Stimulated activated CD8-positive, alpha-beta memory T cell treated with anti-CD3 and anti-CD28 coated beads, Interleukin-15, amount 100 ng/mL, for 1 hour (primary cell): ENCODE measurements around the gene ALDH2.
"Not testable (repeated sequence)": the region's sequence is repeated elsewhere in the genome, so short reads cannot be mapped to it uniquely, and the experiment has no call there.

ENCODE experiments used
- DNase-seq: peaks from one replicate; pipeline ENCODE4 v3.0.0-alpha.2; 2020; ENCODE audit warnings: low read depth

ALDH2 gene

GRCh38 chr12:111766608-111767361 is at the start of gene ALDH2:
TSS of gene ALDH2 (plus strand) at chr12:111766933. CDS start at chr12:111766983, 50 bp downstream.
- DNase-seq, result no peak

DNA sequence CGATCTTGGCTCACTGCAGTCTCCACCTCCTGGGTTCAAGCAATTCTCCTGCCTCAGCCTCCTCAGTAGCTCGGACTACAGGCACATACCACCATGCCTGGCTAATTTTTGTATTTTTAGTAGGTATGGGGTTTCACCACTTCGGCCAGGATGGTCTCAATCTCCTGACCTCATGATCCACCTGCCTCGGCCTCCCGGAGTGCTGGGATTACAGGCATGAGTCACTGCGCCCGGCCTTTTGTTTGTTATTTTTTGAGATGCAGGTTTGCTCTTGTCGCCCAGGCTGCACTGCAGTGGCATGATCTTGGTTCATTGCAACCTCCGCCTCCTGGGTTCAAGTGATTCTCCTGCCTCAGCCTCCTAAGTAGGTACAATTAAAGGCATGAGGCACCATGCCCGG is 47.4 kb upstream of the ALDH2 start:
- DNase-seq, result not testable (repeated sequence)

DNA sequence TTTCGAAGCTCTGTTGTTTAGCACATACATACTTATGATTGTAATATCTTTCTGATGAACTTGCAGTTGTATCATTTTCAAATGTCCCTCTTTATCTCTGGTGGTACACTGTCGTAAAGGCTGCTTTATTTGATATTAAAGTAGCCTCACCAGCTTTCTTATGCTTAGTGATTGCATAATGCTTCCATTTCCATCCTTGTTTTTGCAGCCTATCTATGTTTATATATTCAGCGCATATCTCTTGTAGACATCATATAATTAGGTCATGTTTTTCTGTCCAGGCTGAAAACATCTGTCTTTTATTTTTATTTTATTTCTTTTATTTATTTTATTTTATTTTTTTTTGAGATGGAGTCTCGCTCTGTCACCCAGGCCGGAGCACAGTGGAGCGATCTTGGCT is 46.3 kb upstream of the ALDH2 start:
- DNase-seq, result no peak

DNA sequence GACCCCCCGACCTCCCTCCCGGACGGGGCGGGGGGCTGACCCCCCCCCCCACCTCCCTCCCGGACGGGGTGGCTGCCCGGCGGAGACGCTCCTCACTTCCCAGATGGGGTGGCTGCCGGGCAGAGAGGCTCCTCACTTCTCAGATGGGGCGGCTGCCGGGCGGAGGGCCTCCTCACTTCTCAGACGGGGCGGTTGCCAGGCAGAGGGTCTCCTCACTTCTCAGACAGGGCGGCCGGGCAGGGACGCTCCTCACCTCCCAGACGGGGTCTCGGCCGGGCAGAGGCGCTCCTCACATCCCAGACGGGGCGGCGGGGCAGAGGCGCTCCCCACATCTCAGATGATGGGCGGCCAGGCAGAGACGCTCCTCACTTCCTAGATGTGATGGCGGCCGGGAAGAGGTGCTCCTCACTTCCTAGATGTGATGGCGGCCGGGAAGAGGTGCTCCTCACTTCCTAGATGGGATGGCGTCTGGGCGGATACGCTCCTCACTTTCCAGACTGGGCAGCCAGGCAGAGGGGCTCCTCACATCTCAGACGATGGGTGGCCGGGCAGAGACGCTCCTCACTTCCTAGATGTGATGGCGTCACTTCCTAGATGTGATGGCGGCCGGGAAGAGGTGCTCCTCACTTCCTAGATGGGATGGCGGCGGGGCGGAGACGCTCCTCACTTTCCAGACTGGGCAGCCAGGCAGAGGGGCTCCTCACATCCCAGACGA is 42.9 kb upstream of the ALDH2 start:
- not testable (repeated sequence) for DNase-seq

GRCh38 chr12:111728795-111729194 is 37.9 kb upstream of the ALDH2 start:
- DNase-seq, result no peak

GRCh38 chr12:111730420-111730819 is 36.3 kb upstream of the ALDH2 start:
- DNase-seq, result no peak

- DNase-seq, result no peak
These were observed 33.9 kb upstream of the ALDH2 start for GRCh38 chr12:111732786-111733185.

- DNase-seq, result no peak
These were observed 33.3 kb upstream of the ALDH2 start for GRCh38 chr12:111733340-111733915.

DNA sequence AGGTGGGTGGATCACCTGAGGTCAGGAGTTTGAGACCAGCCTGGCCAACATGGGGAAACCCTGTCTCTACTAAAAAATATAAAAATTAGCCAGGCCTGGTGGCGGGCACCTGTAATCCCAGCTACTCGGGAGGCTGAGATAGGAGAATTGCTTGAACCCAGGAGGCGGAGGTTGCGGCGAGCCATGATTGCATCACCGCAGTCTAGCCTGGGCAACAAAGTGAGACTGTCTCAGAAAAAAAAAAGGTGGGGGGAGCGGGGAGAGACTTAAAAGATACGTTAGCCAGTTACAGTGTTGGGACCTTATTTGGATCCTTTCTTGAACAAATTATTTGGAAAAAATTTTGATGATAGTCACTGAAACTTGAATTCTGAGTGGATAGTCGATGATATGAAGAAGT is 27.2 kb upstream of the ALDH2 start:
- not testable (repeated sequence) for DNase-seq

- DNase-seq, result no peak
These were observed 25.4 kb upstream of the ALDH2 start for GRCh38 chr12:111741235-111741812.

- DNase-seq, result no peak
These were observed 21.5 kb upstream of the ALDH2 start for GRCh38 chr12:111745211-111745610.

GRCh38 chr12:111747333-111747732 is 19.4 kb upstream of the ALDH2 start:
- DNase-seq, result no peak

DNA sequence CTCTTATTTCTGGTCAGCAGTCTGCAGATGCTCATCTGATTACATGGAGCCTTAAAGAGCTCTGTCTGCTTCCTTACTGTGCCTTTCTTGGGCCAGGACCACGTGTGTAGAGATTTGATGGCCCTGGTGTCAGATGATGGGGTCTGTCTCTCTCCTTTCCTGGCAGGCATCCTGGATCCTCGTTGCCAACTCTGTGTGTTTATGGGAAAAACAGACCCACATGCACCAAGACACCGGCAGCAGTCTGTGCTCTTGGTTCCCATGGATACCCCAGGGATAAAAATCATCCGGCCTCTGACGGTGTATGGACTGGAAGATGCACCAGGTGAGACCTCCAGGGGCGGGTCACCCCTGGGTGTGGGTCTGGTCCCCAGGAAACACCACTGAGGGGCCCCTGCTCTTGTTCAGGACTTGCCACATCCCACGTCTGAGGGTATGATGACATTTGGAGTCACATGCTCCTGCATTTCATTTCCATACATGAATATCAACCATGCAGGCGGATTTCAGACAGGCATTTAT is 18.5 kb upstream of the ALDH2 start:
- no peak for DNase-seq

DNA sequence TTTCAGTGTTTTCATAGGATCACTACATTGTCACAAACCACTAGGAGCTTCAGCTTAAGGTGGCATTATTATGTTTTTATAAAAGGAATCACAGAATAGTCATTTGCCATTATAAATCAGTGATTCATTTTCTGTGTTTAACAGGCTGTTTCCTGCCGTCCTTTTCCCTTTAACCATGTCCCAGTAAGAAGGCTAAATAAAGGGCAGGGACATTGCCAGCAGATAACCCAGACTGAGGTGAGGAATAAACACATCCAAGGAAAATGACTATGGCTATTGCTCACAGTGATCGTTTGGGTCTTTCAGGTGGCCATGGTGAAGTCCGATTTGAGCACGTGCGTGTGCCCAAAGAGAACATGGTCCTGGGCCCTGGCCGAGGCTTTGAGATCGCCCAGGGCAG is 17.9 kb upstream of the ALDH2 start:
- no peak for DNase-seq

- DNase-seq, result no peak
These were observed 17.3 kb upstream of the ALDH2 start for GRCh38 chr12:111749391-111749790.

- no peak for DNase-seq
These were observed 13.4 kb upstream of the ALDH2 start for GRCh38 chr12:111753144-111753881.

GRCh38 chr12:111754671-111755070 is 12.1 kb upstream of the ALDH2 start:
- no peak for DNase-seq

- no peak for DNase-seq
These were observed 10.5 kb upstream of the ALDH2 start for GRCh38 chr12:111756196-111756595.

DNA sequence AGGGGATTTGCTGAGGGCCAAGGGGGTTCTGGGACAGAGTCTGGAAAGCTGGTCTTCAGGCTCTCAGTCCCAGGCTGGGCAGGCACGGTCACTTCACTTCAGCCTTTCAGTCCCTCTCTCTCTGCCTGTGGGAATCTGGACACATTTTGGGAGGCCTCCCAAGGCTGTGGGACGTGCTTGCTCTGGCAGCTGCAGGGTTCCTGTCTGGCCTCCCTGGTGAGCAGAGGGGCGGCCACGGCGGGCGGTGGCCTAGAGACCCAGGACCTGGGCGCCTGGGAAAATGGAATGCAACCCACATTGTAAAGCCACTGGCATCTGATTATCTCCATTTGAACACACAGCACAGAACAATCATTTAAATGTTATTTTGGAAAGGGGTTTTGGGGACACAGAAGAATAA is 10.1 kb upstream of the ALDH2 start:
- DNase-seq, result no peak

DNA sequence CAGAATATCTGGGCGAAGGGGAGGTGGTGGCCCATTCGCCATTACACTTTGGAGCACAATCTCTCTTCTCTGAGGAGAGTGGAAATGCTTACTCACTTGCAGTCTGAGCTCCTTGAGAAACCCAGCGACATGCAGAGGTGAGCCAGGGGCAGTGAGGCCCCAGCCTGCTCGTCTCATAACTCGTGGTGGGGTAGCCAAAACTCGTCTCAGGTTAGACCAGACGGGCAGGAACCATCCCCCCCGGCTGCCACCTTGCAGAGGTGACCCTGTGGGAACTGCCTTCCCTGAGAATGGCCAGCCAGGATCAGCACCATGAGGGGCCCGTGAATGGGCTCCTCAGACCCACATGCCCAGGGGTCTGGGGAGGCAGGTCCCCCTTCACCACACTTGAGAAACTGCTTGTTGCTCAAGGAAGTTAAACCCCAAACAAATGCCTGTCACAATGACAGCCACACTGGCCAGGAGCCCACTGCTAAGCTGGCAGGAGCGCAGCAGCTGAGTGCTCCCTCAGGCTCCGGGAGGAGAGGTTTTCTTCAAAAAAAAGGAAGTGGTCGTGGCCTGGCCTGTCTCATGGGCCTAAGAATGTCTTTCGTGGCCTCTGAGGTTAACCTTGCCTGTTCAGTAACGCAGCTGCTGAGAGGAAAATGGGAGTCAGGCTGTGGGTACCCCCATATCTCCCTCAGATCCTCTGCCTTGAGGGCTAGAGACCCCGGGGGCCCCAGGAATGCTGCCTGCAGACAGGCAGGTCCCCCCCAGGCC is 9.2 kb upstream of the ALDH2 start:
- DNase-seq, result no peak

DNA sequence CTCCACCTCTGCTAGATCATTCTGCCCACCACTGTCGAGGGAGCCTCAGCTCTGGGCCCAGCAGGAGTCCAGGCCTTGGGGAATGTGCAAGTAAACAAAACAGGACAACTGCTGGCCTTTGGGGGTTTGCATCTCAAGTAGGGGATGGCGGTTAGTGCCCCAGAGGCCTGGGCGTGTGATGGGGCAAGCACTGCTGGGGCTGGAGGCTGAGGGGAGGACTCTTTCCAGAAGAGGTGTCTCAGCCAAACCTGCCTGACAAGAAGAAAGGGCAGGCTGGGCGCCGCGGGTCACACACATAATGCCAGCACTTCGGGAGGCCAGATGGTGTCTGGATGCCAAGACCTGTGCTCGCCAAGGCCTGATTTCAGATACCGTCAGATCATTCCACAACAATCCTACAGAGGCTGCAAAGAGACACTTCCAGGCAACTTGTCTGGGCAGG is 8.6 kb upstream of the ALDH2 start:
- no peak for DNase-seq
